Measurements from ENCODE around the gene TSPEAR. TPM values are rescaled to one million over a fixed set of nuclear protein-coding genes. Genes with fewer than 3 reads are reported as not detected.

The TSPEAR gene
- total RNA-seq, 2 experiments from 2014 or later: not detected

DNA sequence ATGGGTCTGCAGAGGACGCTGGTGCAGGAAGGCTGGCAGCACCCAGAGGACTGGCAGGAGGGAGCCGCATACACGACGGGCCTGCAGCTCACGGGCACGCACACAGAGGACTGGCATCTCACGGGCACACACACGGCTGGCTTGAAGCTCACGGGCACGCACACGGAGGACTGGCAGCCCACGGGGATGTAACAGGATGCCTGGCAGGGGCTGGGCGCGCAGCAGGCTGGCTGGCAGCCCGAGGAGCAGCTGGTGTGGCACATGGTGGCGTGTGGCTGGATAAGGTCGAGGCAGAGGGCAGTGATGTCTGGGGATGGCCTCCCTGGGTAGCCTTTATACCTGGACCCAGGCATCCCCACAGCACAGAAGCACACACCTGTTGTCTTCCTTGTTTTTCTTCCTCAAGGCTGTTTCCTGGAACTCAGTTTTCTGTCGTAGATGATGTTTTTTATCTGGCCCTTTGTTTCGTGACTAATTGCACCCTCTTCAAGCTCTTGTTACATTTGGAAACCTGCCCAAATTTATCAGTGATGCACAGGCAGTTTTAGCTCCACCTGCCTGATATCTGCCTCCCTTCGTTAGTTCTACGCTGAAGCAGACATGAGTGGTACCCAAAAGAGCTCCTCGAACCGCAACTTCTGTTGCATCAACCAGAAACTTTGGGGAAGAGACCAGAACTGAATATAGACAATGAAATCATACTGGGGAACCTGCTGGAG, 29.4 kb downstream of the TSPEAR start, which contains the start of gene KRTAP12-1:
Gene KRTAP12-1, minus strand, starts transcription at position 303 of the 719 bp plus-strand sequence. Its CDS starts 40 bp downstream, at position 263.
- ChIA-PET POLR2A (interaction anchor here (0.6 kb wide), 1 partner anchor 18 kb away, joined by 3 read pairs; no protein-coding TSS in a partner anchor), CTCF (ENCODE audit: unreplicated experiment) (interaction anchor here (0.6 kb wide), 1 partner anchor 1129 kb away, joined by 4 read pairs; no protein-coding TSS in a partner anchor)
- Histone ChIP-seq H3K27ac (ENCODE audit: low read depth, low read length, poor library complexity, severe bottlenecking) (no peak within 1 kb of the TSS), H2AFZ (ENCODE audit: low read length) (no peak within 1 kb of the TSS), H3K9me3 (ENCODE audit: low read length) (no peaks in the 10 kb centered on the region), H4K20me1 (ENCODE audit: insufficient read depth, low read length) (no peaks in the 10 kb centered on the region), H3K4me1 (ENCODE audit: insufficient read depth, low read length, poor library complexity, severe bottlenecking) (no peaks in the 10 kb centered on the region), H3K4me3 (ENCODE audit: low read depth, low read length, poor library complexity, severe bottlenecking) (no peak within 1 kb of the TSS), H3K79me2 (ENCODE audit: insufficient read depth, low read depth, low read length) (no peaks in the 10 kb centered on the region), H3K9me2 (ENCODE audit: insufficient read depth, low read length) (no peaks in the 10 kb centered on the region), H3K36me3 (ENCODE audit: insufficient read depth, low read length) (no peaks in the 10 kb centered on the region), H3K4me2 (ENCODE audit: low read length) (no peak within 1 kb of the TSS)
- intact Hi-C loops (cut with micrococcal nuclease; ENCODE audit: unreplicated experiment): no loop called here
- TF ChIP-seq EZH2phosphoT487 (IDR thresholded peaks at IDR 0.05; ENCODE audit: borderline replicate concordance, low read depth, low read length): no peak
- TF ChIP-seq, protein P1, sequence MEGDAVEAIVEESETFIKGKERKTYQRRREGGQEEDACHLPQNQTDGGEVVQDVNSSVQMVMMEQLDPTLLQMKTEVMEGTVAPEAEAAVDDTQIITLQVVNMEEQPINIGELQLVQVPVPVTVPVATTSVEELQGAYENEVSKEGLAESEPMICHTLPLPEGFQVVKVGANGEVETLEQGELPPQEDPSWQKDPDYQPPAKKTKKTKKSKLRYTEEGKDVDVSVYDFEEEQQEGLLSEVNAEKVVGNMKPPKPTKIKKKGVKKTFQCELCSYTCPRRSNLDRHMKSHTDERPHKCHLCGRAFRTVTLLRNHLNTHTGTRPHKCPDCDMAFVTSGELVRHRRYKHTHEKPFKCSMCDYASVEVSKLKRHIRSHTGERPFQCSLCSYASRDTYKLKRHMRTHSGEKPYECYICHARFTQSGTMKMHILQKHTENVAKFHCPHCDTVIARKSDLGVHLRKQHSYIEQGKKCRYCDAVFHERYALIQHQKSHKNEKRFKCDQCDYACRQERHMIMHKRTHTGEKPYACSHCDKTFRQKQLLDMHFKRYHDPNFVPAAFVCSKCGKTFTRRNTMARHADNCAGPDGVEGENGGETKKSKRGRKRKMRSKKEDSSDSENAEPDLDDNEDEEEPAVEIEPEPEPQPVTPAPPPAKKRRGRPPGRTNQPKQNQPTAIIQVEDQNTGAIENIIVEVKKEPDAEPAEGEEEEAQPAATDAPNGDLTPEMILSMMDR (conservative IDR thresholded peaks at IDR 0.05; ENCODE audit: low read length): no peak
- no TSS peak for BruUV-seq (replicated peaks)
- no peak for DNase-seq (ENCODE audit: low spot score)

DNA sequence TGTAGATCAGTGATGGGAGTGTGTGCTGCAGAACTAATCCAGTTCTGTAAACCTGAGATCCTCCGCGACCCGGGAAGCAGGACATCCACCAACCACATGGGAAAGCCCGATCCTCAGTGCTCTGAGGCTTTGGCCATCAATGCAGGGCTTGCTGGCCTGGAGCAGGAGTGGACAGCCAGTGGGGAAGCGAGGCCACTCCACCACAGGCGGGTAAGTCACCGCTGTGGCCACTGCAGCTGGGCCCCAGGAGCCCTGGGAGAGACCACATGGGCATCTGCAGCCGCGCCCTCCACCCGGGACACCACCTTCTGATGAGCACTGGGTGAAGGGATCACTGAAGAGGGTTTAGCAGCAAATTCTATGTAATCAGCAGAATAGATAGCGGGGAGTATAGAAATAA, 30.2 kb downstream of the TSPEAR start:
- H3K79me2 ChIP-seq (ENCODE audit: insufficient read depth, low read depth, low read length): no peaks in the 10 kb centered on the region
- no peak overlapping the region for H2AFZ ChIP-seq (ENCODE audit: low read length)
- H3K27ac ChIP-seq (ENCODE audit: low read depth, low read length, poor library complexity, severe bottlenecking): no peak overlapping the region
- no peak overlapping the region for H3K4me3 ChIP-seq (ENCODE audit: low read depth, low read length, poor library complexity, severe bottlenecking)
- H3K36me3 ChIP-seq (ENCODE audit: insufficient read depth, low read length): no peaks in the 10 kb centered on the region
- no peaks in the 10 kb centered on the region for H3K4me1 ChIP-seq (ENCODE audit: insufficient read depth, low read length, poor library complexity, severe bottlenecking)
- no TSS peak for BruUV-seq (replicated peaks)
- H3K4me2 ChIP-seq (ENCODE audit: low read length): no peak overlapping the region
- H4K20me1 ChIP-seq (ENCODE audit: insufficient read depth, low read length): no peaks in the 10 kb centered on the region
- CTCF ChIA-PET (ENCODE audit: unreplicated experiment): interaction anchor here (0.6 kb wide), 1 partner anchor 1130 kb away, joined by 4 read pairs; no protein-coding TSS in a partner anchor
- no peaks in the 10 kb centered on the region for H3K9me3 ChIP-seq (ENCODE audit: low read length)
- no peaks in the 10 kb centered on the region for H3K9me2 ChIP-seq (ENCODE audit: insufficient read depth, low read length)
- POLR2A ChIA-PET: no interaction called here
- TF ChIP-seq, protein P1 (conservative IDR thresholded peaks at IDR 0.05; ENCODE audit: low read length): no peak
- TF ChIP-seq EZH2phosphoT487 (IDR thresholded peaks at IDR 0.05; ENCODE audit: borderline replicate concordance, low read depth, low read length): no peak
- intact Hi-C loops (cut with micrococcal nuclease; ENCODE audit: unreplicated experiment): no loop called here
- no peak for DNase-seq (ENCODE audit: low spot score)

DNA sequence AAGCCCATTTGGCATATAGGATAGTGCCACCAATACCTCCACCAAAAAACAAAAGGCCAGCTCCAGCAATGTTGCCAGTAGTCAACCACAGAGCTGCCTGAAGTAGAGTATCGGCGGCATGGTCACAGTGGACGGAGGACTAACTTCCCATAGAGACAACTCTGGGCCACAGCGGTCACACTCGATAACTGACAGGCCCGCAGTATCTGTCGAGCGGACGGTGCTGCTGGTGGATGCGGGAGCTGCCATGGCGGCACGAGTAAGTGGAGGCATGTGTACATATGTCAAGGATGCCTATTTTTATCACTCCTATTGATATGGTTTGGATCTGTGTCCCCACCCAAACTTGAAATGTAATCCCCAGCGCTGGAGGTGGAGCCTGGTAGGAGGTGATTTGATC, 33.5 kb downstream of the TSPEAR start:
- Histone ChIP-seq H2AFZ (ENCODE audit: low read length) (no peak overlapping the region), H3K9me2 (ENCODE audit: insufficient read depth, low read length) (no peaks in the 10 kb centered on the region; the same call in 1 of the 2 replicates), H3K4me2 (ENCODE audit: low read length) (no peak overlapping the region), H3K27ac (ENCODE audit: low read depth, low read length, poor library complexity, severe bottlenecking) (no peak overlapping the region), H4K20me1 (ENCODE audit: insufficient read depth, low read length) (no peaks in the 10 kb centered on the region), H3K36me3 (ENCODE audit: insufficient read depth, low read length) (no peaks in the 10 kb centered on the region), H3K9me3 (ENCODE audit: low read length) (no peaks in the 10 kb centered on the region), H3K79me2 (ENCODE audit: insufficient read depth, low read depth, low read length) (no peaks in the 10 kb centered on the region), H3K4me1 (ENCODE audit: insufficient read depth, low read length, poor library complexity, severe bottlenecking) (no peaks in the 10 kb centered on the region), H3K4me3 (ENCODE audit: low read depth, low read length, poor library complexity, severe bottlenecking) (no peak overlapping the region)
- ChIA-PET CTCF (ENCODE audit: unreplicated experiment) (no interaction called here), POLR2A (no interaction called here)
- intact Hi-C loops (cut with micrococcal nuclease; ENCODE audit: unreplicated experiment): no loop called here
- BruUV-seq (replicated peaks): no TSS peak
- no peak for TF ChIP-seq EZH2phosphoT487 (IDR thresholded peaks at IDR 0.05; ENCODE audit: borderline replicate concordance, low read depth, low read length)
- TF ChIP-seq, protein P1 (conservative IDR thresholded peaks at IDR 0.05; ENCODE audit: low read length): no peak
- DNase-seq (ENCODE audit: low spot score): no peak

Measured in OCI-LY7 (cell line).